ENCODE measurements around the gene CPED1.
A peak's percentile ranks its signal among the peaks of the same experiment; 100 is the strongest.

Gene CPED1

GRCh38 chr7:121005996-121006584, 17.6 kb downstream of the CPED1 start:
- Histone ChIP-seq H3K27me3 (ENCODE audit: insufficient read depth, low read length) (no peaks in the 10 kb centered on the region), H2AFZ (ENCODE audit: low read length, unreplicated experiment) (no peak overlapping the region)

GRCh38 chr7:121006711-121007315, 18.3 kb downstream of the CPED1 start:
- Histone ChIP-seq H3K4me1 (ENCODE audit: control insufficient read depth, insufficient read depth, low read length, unreplicated experiment) (peaks cover 23% of the 10 kb centered on the region), H2AFZ (ENCODE audit: low read length, unreplicated experiment) (no peak overlapping the region), H3K27me3 (ENCODE audit: insufficient read depth, low read length) (no peaks in the 10 kb centered on the region), H3K4me3 (ENCODE audit: low read depth, low read length) (no peak overlapping the region), H3K79me2 (ENCODE audit: control insufficient read depth, insufficient read depth, low read length, unreplicated experiment) (peaks cover 24% of the 10 kb centered on the region), H3K27ac (ENCODE audit: low read depth, low read length) (no peak overlapping the region), H3K36me3 (ENCODE audit: insufficient read depth, low read length) (no peaks in the 10 kb centered on the region)

More at GRCh38 chr7:121005996-121006584, 17.6 kb downstream of the CPED1 start:
- Histone ChIP-seq H3K79me2 (ENCODE audit: control insufficient read depth, insufficient read depth, low read length, unreplicated experiment) (peaks cover 24% of the 10 kb centered on the region), H3K4me1 (ENCODE audit: control insufficient read depth, insufficient read depth, low read length, unreplicated experiment) (peaks cover 30% of the 10 kb centered on the region), H3K4me3 (ENCODE audit: low read depth, low read length) (no peak overlapping the region), H3K27ac (ENCODE audit: low read depth, low read length) (no peak overlapping the region), H3K36me3 (ENCODE audit: insufficient read depth, low read length) (no peaks in the 10 kb centered on the region)

- peaks cover 13% of the 10 kb centered on the region for H3K79me2 ChIP-seq (ENCODE audit: control insufficient read depth, insufficient read depth, low read length, unreplicated experiment)
Measured at GRCh38 chr7:121008816-121009215, 20.3 kb downstream of the CPED1 start.

GRCh38 chr7:121011401-121011800, 22.9 kb downstream of the CPED1 start:
- Histone ChIP-seq H3K27me3 (ENCODE audit: insufficient read depth, low read length) (no peaks in the 10 kb centered on the region), H2AFZ (ENCODE audit: low read length, unreplicated experiment) (no peak overlapping the region), H3K4me3 (ENCODE audit: low read depth, low read length) (no peak overlapping the region), H3K27ac (ENCODE audit: low read depth, low read length) (no peak overlapping the region), H3K79me2 (ENCODE audit: control insufficient read depth, insufficient read depth, low read length, unreplicated experiment) (no peaks in the 10 kb centered on the region), H3K36me3 (ENCODE audit: insufficient read depth, low read length) (no peaks in the 10 kb centered on the region), H3K4me1 (ENCODE audit: control insufficient read depth, insufficient read depth, low read length, unreplicated experiment) (peaks cover 18% of the 10 kb centered on the region)

More at GRCh38 chr7:121008816-121009215, 20.3 kb downstream of the CPED1 start:
- Histone ChIP-seq H3K4me3 (ENCODE audit: low read depth, low read length) (no peak overlapping the region), H3K36me3 (ENCODE audit: insufficient read depth, low read length) (no peaks in the 10 kb centered on the region), H2AFZ (ENCODE audit: low read length, unreplicated experiment) (no peak overlapping the region), H3K27ac (ENCODE audit: low read depth, low read length) (no peak overlapping the region), H3K27me3 (ENCODE audit: insufficient read depth, low read length) (no peaks in the 10 kb centered on the region), H3K4me1 (ENCODE audit: control insufficient read depth, insufficient read depth, low read length, unreplicated experiment) (peaks cover 14% of the 10 kb centered on the region)

- Histone ChIP-seq H3K79me2 (ENCODE audit: control insufficient read depth, insufficient read depth, low read length, unreplicated experiment) (no peaks in the 10 kb centered on the region), H3K4me1 (ENCODE audit: control insufficient read depth, insufficient read depth, low read length, unreplicated experiment) (peaks cover 21% of the 10 kb centered on the region), H3K27me3 (ENCODE audit: insufficient read depth, low read length) (no peaks in the 10 kb centered on the region), H3K36me3 (ENCODE audit: insufficient read depth, low read length) (no peaks in the 10 kb centered on the region), H3K4me3 (ENCODE audit: low read depth, low read length) (no peak overlapping the region), H3K27ac (ENCODE audit: low read depth, low read length) (no peak overlapping the region), H2AFZ (ENCODE audit: low read length, unreplicated experiment) (no peak overlapping the region)
Measured at GRCh38 chr7:121012170-121012874, 23.8 kb downstream of the CPED1 start.

GRCh38 chr7:121012919-121013318, 24.4 kb downstream of the CPED1 start:
- peaks cover 25% of the 10 kb centered on the region for H3K4me1 ChIP-seq (ENCODE audit: control insufficient read depth, insufficient read depth, low read length, unreplicated experiment)
- H3K4me3 ChIP-seq (ENCODE audit: low read depth, low read length) = no peak overlapping the region
- H3K36me3 ChIP-seq (ENCODE audit: insufficient read depth, low read length) = no peaks in the 10 kb centered on the region
- no peak overlapping the region for H2AFZ ChIP-seq (ENCODE audit: low read length, unreplicated experiment)
- H3K27ac ChIP-seq (ENCODE audit: low read depth, low read length) = no peak overlapping the region
- H3K79me2 ChIP-seq (ENCODE audit: control insufficient read depth, insufficient read depth, low read length, unreplicated experiment) = no peaks in the 10 kb centered on the region
- no peaks in the 10 kb centered on the region for H3K27me3 ChIP-seq (ENCODE audit: insufficient read depth, low read length)

- Histone ChIP-seq H3K36me3 (ENCODE audit: insufficient read depth, low read length) (no peaks in the 10 kb centered on the region), H3K27ac (ENCODE audit: low read depth, low read length) (no peak overlapping the region), H3K27me3 (ENCODE audit: insufficient read depth, low read length) (no peaks in the 10 kb centered on the region), H3K79me2 (ENCODE audit: control insufficient read depth, insufficient read depth, low read length, unreplicated experiment) (no peaks in the 10 kb centered on the region), H2AFZ (ENCODE audit: low read length, unreplicated experiment) (no peak overlapping the region), H3K4me3 (ENCODE audit: low read depth, low read length) (no peak overlapping the region), H3K4me1 (ENCODE audit: control insufficient read depth, insufficient read depth, low read length, unreplicated experiment) (peaks cover 48% of the 10 kb centered on the region)
Measured at GRCh38 chr7:121015560-121015959, 27.0 kb downstream of the CPED1 start.

GRCh38 chr7:121016966-121017365, 28.5 kb downstream of the CPED1 start:
- Histone ChIP-seq H3K4me1 (ENCODE audit: control insufficient read depth, insufficient read depth, low read length, unreplicated experiment) (peaks cover 59% of the 10 kb centered on the region), H3K4me3 (ENCODE audit: low read depth, low read length) (no peak overlapping the region), H3K27ac (ENCODE audit: low read depth, low read length) (peak overlapping the region; percentile 87), H3K36me3 (ENCODE audit: insufficient read depth, low read length) (no peaks in the 10 kb centered on the region), H3K27me3 (ENCODE audit: insufficient read depth, low read length) (no peaks in the 10 kb centered on the region), H2AFZ (ENCODE audit: low read length, unreplicated experiment) (no peak overlapping the region), H3K79me2 (ENCODE audit: control insufficient read depth, insufficient read depth, low read length, unreplicated experiment) (no peaks in the 10 kb centered on the region)

GRCh38 chr7:121017586-121017985, 29.1 kb downstream of the CPED1 start:
- Histone ChIP-seq H3K36me3 (ENCODE audit: insufficient read depth, low read length) (no peaks in the 10 kb centered on the region), H2AFZ (ENCODE audit: low read length, unreplicated experiment) (no peak overlapping the region), H3K4me1 (ENCODE audit: control insufficient read depth, insufficient read depth, low read length, unreplicated experiment) (peaks cover 59% of the 10 kb centered on the region)

GRCh38 chr7:121019018-121019417, 30.5 kb downstream of the CPED1 start:
- peak overlapping the region; percentile 87 for H3K27ac ChIP-seq (ENCODE audit: low read depth, low read length)
- peak overlapping the region; percentile 33; the same call in 1 of the 2 replicates for H3K4me3 ChIP-seq (ENCODE audit: low read depth, low read length)
- no peaks in the 10 kb centered on the region for H3K27me3 ChIP-seq (ENCODE audit: insufficient read depth, low read length)
- no peak overlapping the region for H2AFZ ChIP-seq (ENCODE audit: low read length, unreplicated experiment)
- H3K36me3 ChIP-seq (ENCODE audit: insufficient read depth, low read length) = no peaks in the 10 kb centered on the region
- no peaks in the 10 kb centered on the region for H3K79me2 ChIP-seq (ENCODE audit: control insufficient read depth, insufficient read depth, low read length, unreplicated experiment)
- peaks cover 65% of the 10 kb centered on the region for H3K4me1 ChIP-seq (ENCODE audit: control insufficient read depth, insufficient read depth, low read length, unreplicated experiment)

More at GRCh38 chr7:121017586-121017985, 29.1 kb downstream of the CPED1 start:
- no peaks in the 10 kb centered on the region for H3K79me2 ChIP-seq (ENCODE audit: control insufficient read depth, insufficient read depth, low read length, unreplicated experiment)
- no peaks in the 10 kb centered on the region for H3K27me3 ChIP-seq (ENCODE audit: insufficient read depth, low read length)
- H3K4me3 ChIP-seq (ENCODE audit: low read depth, low read length) = peak overlapping the region; percentile 11; the same call in 1 of the 2 replicates
- H3K27ac ChIP-seq (ENCODE audit: low read depth, low read length) = peak overlapping the region; percentile 87

All from ACC112 (cell line).